Pulmonary artery endothelial cell (primary cell): ENCODE measurements around the gene GHDC. TPM values are rescaled to one million over a fixed set of nuclear protein-coding genes. Genes with fewer than 3 reads are reported as not detected.
"Not testable (repeated sequence)": the region's sequence is repeated elsewhere in the genome, so short reads cannot be mapped to it uniquely, and the experiment has no call there.

Experiments used
- DNase-seq: peaks from one replicate; pipeline ENCODE4 v3.0.0-alpha.2; 2011; ENCODE audit warnings: low read depth, low spot score
- total RNA-seq: library from RNA; depleted of rRNA; stranded (reverse); fragments of >200 nt; gene quantifications from 2 replicates; pipeline ENCODE4 v1.2.3, GENCODE V29; 2014

Gene GHDC
- total RNA-seq, 1 donor from 2014 or later: 16.2 TPM

GRCh38 chr17:42155614-42156045 is 38.7 kb downstream of the GHDC start:
- DNase-seq: no peak

- DNase-seq: peak; percentile 37
Observed at GRCh38 chr17:42153919-42154742, 40.2 kb downstream of the GHDC start.

- DNase-seq: no peak
Observed at GRCh38 chr17:42146911-42147607, 47.2 kb downstream of the GHDC start.

- not testable (repeated sequence) for DNase-seq
Observed at GRCh38 chr17:42143138-42143537, 51.2 kb downstream of the GHDC start.

GRCh38 chr17:42142371-42142896 is 51.9 kb downstream of the GHDC start:
- DNase-seq: no peak

- DNase-seq: no peak
Observed at GRCh38 chr17:42141382-42141781, 52.9 kb downstream of the GHDC start.

- not testable (repeated sequence) for DNase-seq
Observed at GRCh38 chr17:42140690-42141089, 53.6 kb downstream of the GHDC start.

Other genes starting within 250 kb of the GHDC start
- 66.5 and 75.4 TPM in 2 replicates for gene CNP, start 227.7 kb downstream of the GHDC start, total RNA-seq
- 74.8 and 90.8 TPM in 2 replicates for gene DNAJC7, start 177.1 kb downstream of the GHDC start, total RNA-seq
- gene NKIRAS2, start 174.4 kb downstream of the GHDC start, total RNA-seq: 41.6 and 52.4 TPM in 2 replicates
- gene C17orf113, start 143.9 kb downstream of the GHDC start, total RNA-seq: 0.11 and 0.26 TPM in 2 replicates
- gene ZNF385C, start 96.0 kb downstream of the GHDC start, total RNA-seq: not detected in 2 replicates
- 9.6 TPM in 2 replicates for gene DHX58, start 81.8 kb downstream of the GHDC start, total RNA-seq
- gene KAT2A, start 73.1 kb downstream of the GHDC start, total RNA-seq: 7.1 and 13.2 TPM in 2 replicates
- not detected in 2 replicates for gene HSPB9, start 71.7 kb downstream of the GHDC start, total RNA-seq
- gene RAB5C, start 39.5 kb downstream of the GHDC start, total RNA-seq: 105 and 116 TPM in 2 replicates
- 0.04 TPM in 1 of 2 replicates, not detected in the other for gene KCNH4, start 13.4 kb downstream of the GHDC start, total RNA-seq
- not detected in 2 replicates for gene HCRT, start 9.0 kb downstream of the GHDC start, total RNA-seq
- gene STAT5B, start 81.9 kb upstream of the GHDC start, total RNA-seq: 48.5 and 54.3 TPM in 2 replicates
- 33.9 and 36.1 TPM in 2 replicates for gene STAT5A, start 94.0 kb upstream of the GHDC start, total RNA-seq
- gene STAT3, start 193.9 kb upstream of the GHDC start, total RNA-seq: 99.0 and 132 TPM in 2 replicates
- gene CAVIN1, start 228.8 kb upstream of the GHDC start, total RNA-seq: 817 and 880 TPM in 2 replicates